ENCODE data around the gene KDM2B.

- TF ChIP-seq CTCF (IDR thresholded peaks at IDR 0.05; ENCODE audit: low read length) (no peak), EZH2 (IDR thresholded peaks at IDR 0.05; ENCODE audit: borderline replicate concordance, low read length) (no peak)
Measured at GRCh38 chr12:121578230-121579189, 2.3 kb downstream of the KDM2B start.
